Activated CD4-positive, CD25-positive, alpha-beta regulatory T cell treated with anti-CD3 and anti-CD28 coated beads, Interleukin-2, amount 50 U/mL, for 16 hours (primary cell): ENCODE results near the gene GPR183.

Experiments used
- DNase-seq: peaks from one replicate; pipeline ENCODE4 v3.0.0-alpha.2; 2020; ENCODE audit warnings: low read depth, low spot score

Gene GPR183

GRCh38 chr13:99295488-99296252 is 11.5 kb downstream of the GPR183 start:
- no peak for DNase-seq

GRCh38 chr13:99294958-99295357 is 12.2 kb downstream of the GPR183 start:
- no peak for DNase-seq

- DNase-seq: no peak
These were observed 13.0 kb downstream of the GPR183 start for GRCh38 chr13:99294198-99294597.

- no peak for DNase-seq
These were observed 14.0 kb downstream of the GPR183 start for GRCh38 chr13:99293178-99293577.

GRCh38 chr13:99290894-99291293 is 16.3 kb downstream of the GPR183 start:
- DNase-seq: no peak

- no peak for DNase-seq
These were observed 17.4 kb downstream of the GPR183 start for GRCh38 chr13:99289674-99290337.

GRCh38 chr13:99289271-99289670 is 17.9 kb downstream of the GPR183 start:
- no peak for DNase-seq

GRCh38 chr13:99288089-99288488 is 19.1 kb downstream of the GPR183 start:
- no peak for DNase-seq

- no peak for DNase-seq
These were observed 19.6 kb downstream of the GPR183 start for GRCh38 chr13:99287551-99287950.

GRCh38 chr13:99285432-99286182 is 21.6 kb downstream of the GPR183 start:
- DNase-seq: no peak

GRCh38 chr13:99282264-99283231 is 24.7 kb downstream of the GPR183 start:
- no peak for DNase-seq

GRCh38 chr13:99281811-99282263 is 25.4 kb downstream of the GPR183 start:
- DNase-seq: no peak

- no peak for DNase-seq
These were observed 27.0 kb downstream of the GPR183 start for GRCh38 chr13:99280166-99280565.

GRCh38 chr13:99279637-99280036 is 27.6 kb downstream of the GPR183 start:
- no peak for DNase-seq

- DNase-seq: no peak
These were observed 28.4 kb downstream of the GPR183 start for GRCh38 chr13:99278843-99279242.

GRCh38 chr13:99278200-99278599 is 29.0 kb downstream of the GPR183 start:
- no peak for DNase-seq

GRCh38 chr13:99277629-99278028 is 29.6 kb downstream of the GPR183 start:
- DNase-seq: no peak

GRCh38 chr13:99276706-99277105 is 30.5 kb downstream of the GPR183 start:
- no peak for DNase-seq

- DNase-seq: no peak
These were observed 32.1 kb downstream of the GPR183 start for GRCh38 chr13:99275093-99275469.

GRCh38 chr13:99273128-99273527 is 34.1 kb downstream of the GPR183 start:
- DNase-seq: no peak

- DNase-seq: no peak
These were observed 34.7 kb downstream of the GPR183 start for GRCh38 chr13:99272481-99272880.
